Measurements from ENCODE around the gene CHKA.

The CHKA gene

DNA sequence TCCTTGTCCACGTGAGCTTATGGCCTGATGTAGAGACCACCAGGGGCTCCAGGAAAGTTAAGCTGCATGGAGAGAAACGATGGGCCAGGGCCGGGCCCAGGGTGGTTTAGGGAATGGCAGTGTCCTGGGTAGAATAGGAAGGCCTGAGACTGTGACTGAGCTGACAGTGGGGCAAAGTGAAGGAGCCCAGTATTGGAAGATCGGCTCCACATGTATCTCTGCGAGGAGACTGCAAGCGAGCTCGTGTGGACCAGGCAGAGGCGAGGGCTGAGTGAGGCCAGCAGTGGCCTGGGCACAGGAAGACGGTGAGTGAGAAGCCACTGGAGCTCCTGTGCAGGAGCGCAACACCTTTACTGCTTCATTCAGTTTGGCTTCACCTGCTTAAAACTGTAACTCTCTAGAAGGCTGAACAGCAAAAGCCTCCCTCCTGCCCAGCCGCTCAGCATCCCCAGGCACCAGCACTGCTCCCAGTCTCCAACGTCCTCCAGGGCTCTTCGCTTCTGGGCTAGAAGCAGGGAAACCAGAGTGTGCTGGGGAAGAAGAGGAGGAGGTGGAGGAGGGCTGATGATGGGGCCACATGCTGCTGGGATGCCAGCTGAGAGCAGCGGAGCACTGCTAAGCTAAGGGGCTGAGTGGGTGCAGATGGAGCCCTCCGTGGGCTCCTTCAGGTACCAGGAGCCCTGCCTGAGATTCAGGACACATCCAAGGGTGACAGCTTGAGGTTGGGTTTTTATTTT lies 68.9 kb downstream of the CHKA start:
- no peak overlapping the region for H3K4me3 ChIP-seq (ENCODE audit: extremely low read depth, insufficient read depth, low read length, poor library complexity, severe bottlenecking)
- H3K4me1 ChIP-seq (ENCODE audit: control insufficient read depth, insufficient read depth, low read length, poor library complexity, severe bottlenecking), result no peaks in the 10 kb centered on the region
- no peaks in the 10 kb centered on the region for H3K9me3 ChIP-seq (ENCODE audit: control insufficient read depth, low read length)
- peak overlapping the region; percentile 23 for H3K27ac ChIP-seq (ENCODE audit: low read depth, low read length, severe bottlenecking)
- WGBS, 2 experiments (ENCODE audit: insufficient coverage in 2 of 2), result 93 to 94% methylated on average over 12 of the region's 15 CpGs
- peaks cover 53% of the 10 kb centered on the region for H3K36me3 ChIP-seq (ENCODE audit: control insufficient read depth, insufficient read depth, low read length)

DNA sequence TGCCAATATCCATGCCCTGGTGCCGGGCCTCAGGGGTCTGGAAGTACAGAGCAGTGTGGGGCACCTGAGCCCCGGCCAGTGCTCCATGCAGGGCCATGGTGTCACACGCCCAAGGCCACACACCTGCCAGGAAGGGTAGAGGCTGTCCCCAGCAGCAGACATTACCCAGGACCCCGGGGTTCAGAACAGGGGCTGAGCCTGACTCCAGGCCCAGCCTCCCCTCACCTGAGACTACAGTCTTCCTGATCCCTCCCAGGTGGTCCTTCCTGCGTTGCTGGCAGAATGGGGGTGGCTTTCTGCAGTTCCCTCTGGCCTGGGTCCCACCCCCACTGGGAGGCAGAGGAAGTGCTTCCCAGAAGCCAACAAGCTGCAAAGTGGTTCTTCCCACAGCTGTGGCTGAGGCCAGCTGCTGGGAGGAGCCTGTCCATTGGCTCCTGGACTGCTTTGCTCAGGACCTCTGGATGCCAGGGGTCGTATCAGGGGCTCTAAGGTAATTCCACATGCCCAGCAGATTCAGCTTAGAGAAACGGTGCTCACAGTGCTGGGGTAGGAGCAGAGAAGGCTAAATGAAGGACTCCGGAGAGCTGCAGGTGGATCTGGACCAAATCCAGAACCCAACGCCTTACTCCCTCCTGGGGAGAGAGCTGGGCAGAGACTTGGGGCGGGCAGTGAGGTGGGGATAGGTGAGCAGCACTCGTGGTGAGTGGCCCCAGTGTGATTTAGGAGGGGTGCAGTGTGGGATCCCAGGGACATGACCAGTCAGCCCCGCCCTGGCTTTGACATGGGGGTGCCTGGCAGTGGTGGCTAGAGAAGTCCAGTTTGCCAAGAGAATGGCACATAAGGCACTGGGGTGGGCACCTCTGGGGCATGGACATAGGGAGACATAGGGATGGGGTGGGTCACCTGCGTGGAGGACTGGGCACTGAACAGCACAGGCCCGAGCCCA lies 69.7 kb downstream of the CHKA start:
- Histone ChIP-seq H3K4me1 (ENCODE audit: control insufficient read depth, insufficient read depth, low read length, poor library complexity, severe bottlenecking) (no peaks in the 10 kb centered on the region), H3K9me3 (ENCODE audit: control insufficient read depth, low read length) (no peaks in the 10 kb centered on the region), H3K36me3 (ENCODE audit: control insufficient read depth, insufficient read depth, low read length) (peaks cover 50% of the 10 kb centered on the region), H3K4me3 (ENCODE audit: extremely low read depth, insufficient read depth, low read length, poor library complexity, severe bottlenecking) (no peak overlapping the region), H3K27ac (ENCODE audit: low read depth, low read length, severe bottlenecking) (peak overlapping the region; percentile 23)
- WGBS, 2 experiments (ENCODE audit: insufficient coverage in 2 of 2), result 92 to 94% methylated on average over 12 to 13 of the region's 14 CpGs

GRCh38 chr11:68050371-68050841 lies 70.8 kb downstream of the CHKA start:
- WGBS, 2 experiments (ENCODE audit: insufficient coverage in 2 of 2), result 90 to 97% methylated on average over 15 to 18 of the region's 18 CpGs
- no peak overlapping the region for H3K27ac ChIP-seq (ENCODE audit: low read depth, low read length, severe bottlenecking)
- no peak overlapping the region for H3K4me3 ChIP-seq (ENCODE audit: extremely low read depth, insufficient read depth, low read length, poor library complexity, severe bottlenecking)
- no peaks in the 10 kb centered on the region for H3K9me3 ChIP-seq (ENCODE audit: control insufficient read depth, low read length)
- peaks cover 53% of the 10 kb centered on the region for H3K36me3 ChIP-seq (ENCODE audit: control insufficient read depth, insufficient read depth, low read length)
- H3K4me1 ChIP-seq (ENCODE audit: control insufficient read depth, insufficient read depth, low read length, poor library complexity, severe bottlenecking), result no peaks in the 10 kb centered on the region

GRCh38 chr11:68049509-68050370 lies 71.4 kb downstream of the CHKA start:
- Histone ChIP-seq H3K36me3 (ENCODE audit: control insufficient read depth, insufficient read depth, low read length) (peaks cover 59% of the 10 kb centered on the region), H3K4me3 (ENCODE audit: extremely low read depth, insufficient read depth, low read length, poor library complexity, severe bottlenecking) (no peak overlapping the region), H3K27ac (ENCODE audit: low read depth, low read length, severe bottlenecking) (no peak overlapping the region), H3K4me1 (ENCODE audit: control insufficient read depth, insufficient read depth, low read length, poor library complexity, severe bottlenecking) (no peaks in the 10 kb centered on the region), H3K9me3 (ENCODE audit: control insufficient read depth, low read length) (no peaks in the 10 kb centered on the region)
- WGBS, 2 experiments (ENCODE audit: insufficient coverage in 2 of 2), result 93 to 94% methylated on average over 38 to 40 of the region's 40 CpGs

GRCh38 chr11:68048681-68049508 lies 72.3 kb downstream of the CHKA start:
- 89 to 90% methylated on average over 22 to 30 of the region's 35 CpGs for WGBS, 2 experiments (ENCODE audit: insufficient coverage in 2 of 2)
- H3K4me3 ChIP-seq (ENCODE audit: extremely low read depth, insufficient read depth, low read length, poor library complexity, severe bottlenecking), result no peak overlapping the region
- no peaks in the 10 kb centered on the region for H3K4me1 ChIP-seq (ENCODE audit: control insufficient read depth, insufficient read depth, low read length, poor library complexity, severe bottlenecking)
- H3K9me3 ChIP-seq (ENCODE audit: control insufficient read depth, low read length), result no peaks in the 10 kb centered on the region
- peaks cover 65% of the 10 kb centered on the region for H3K36me3 ChIP-seq (ENCODE audit: control insufficient read depth, insufficient read depth, low read length)
- H3K27ac ChIP-seq (ENCODE audit: low read depth, low read length, severe bottlenecking), result no peak overlapping the region

- H3K4me1 ChIP-seq (ENCODE audit: control insufficient read depth, insufficient read depth, low read length, poor library complexity, severe bottlenecking), result peaks cover 10% of the 10 kb centered on the region
- 94 to 98% methylated on average over 28 to 35 of the region's 37 CpGs for WGBS, 2 experiments (ENCODE audit: insufficient coverage in 2 of 2)
Observed at GRCh38 chr11:68047437-68048290, 73.5 kb downstream of the CHKA start.

DNA sequence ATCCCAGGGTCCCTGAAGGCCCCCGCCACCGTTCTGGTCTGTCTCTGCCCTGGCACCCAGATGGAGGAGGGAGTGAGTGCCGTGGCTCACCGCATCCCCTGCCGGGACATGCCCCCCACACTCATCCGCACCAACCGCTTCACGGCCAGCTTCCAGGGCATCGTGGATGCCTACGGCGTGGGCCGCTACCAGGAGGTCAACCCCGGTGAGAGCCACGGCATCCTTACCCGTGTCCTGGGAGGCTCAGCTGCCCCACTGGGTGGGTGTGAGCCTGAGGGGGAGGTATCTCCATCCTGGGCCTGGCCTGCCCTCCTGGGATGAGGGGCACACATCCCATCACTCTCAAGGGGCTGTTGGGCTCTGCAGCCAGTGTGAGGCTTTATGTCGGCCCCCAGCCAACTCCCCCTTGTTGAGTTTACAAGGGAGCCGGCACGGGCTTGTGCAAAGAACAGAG lies 76.3 kb downstream of the CHKA start:
- 95 to 100% methylated on average over 8 to 11 of the region's 18 CpGs for WGBS, 2 experiments (ENCODE audit: insufficient coverage in 2 of 2)
- peaks cover 57% of the 10 kb centered on the region for H3K36me3 ChIP-seq (ENCODE audit: control insufficient read depth, insufficient read depth, low read length)
- H3K4me1 ChIP-seq (ENCODE audit: control insufficient read depth, insufficient read depth, low read length, poor library complexity, severe bottlenecking), result peaks cover 20% of the 10 kb centered on the region
- no peak overlapping the region for H3K27ac ChIP-seq (ENCODE audit: low read depth, low read length, severe bottlenecking)
- no peak overlapping the region for H3K4me3 ChIP-seq (ENCODE audit: extremely low read depth, insufficient read depth, low read length, poor library complexity, severe bottlenecking)
- H3K9me3 ChIP-seq (ENCODE audit: control insufficient read depth, low read length), result no peaks in the 10 kb centered on the region

More at GRCh38 chr11:68047437-68048290, 73.5 kb downstream of the CHKA start:
- no peak overlapping the region for H3K4me3 ChIP-seq (ENCODE audit: extremely low read depth, insufficient read depth, low read length, poor library complexity, severe bottlenecking)
- H3K27ac ChIP-seq (ENCODE audit: low read depth, low read length, severe bottlenecking), result no peak overlapping the region
- no peaks in the 10 kb centered on the region for H3K9me3 ChIP-seq (ENCODE audit: control insufficient read depth, low read length)
- H3K36me3 ChIP-seq (ENCODE audit: control insufficient read depth, insufficient read depth, low read length), result peaks cover 68% of the 10 kb centered on the region

GRCh38 chr11:68044145-68044813 lies 76.9 kb downstream of the CHKA start:
- Histone ChIP-seq H3K27ac (ENCODE audit: low read depth, low read length, severe bottlenecking) (no peak overlapping the region), H3K4me1 (ENCODE audit: control insufficient read depth, insufficient read depth, low read length, poor library complexity, severe bottlenecking) (peaks cover 24% of the 10 kb centered on the region), H3K9me3 (ENCODE audit: control insufficient read depth, low read length) (no peaks in the 10 kb centered on the region), H3K4me3 (ENCODE audit: extremely low read depth, insufficient read depth, low read length, poor library complexity, severe bottlenecking) (no peak overlapping the region), H3K36me3 (ENCODE audit: control insufficient read depth, insufficient read depth, low read length) (peaks cover 51% of the 10 kb centered on the region)
- 89 to 93% methylated on average over 12 to 23 of the region's 24 CpGs for WGBS, 2 experiments (ENCODE audit: insufficient coverage in 2 of 2)
